Left lung (tissue), 10 donors: Measurements from ENCODE around the gene LTA. TPM values are rescaled to one million over a fixed set of nuclear protein-coding genes. Genes with fewer than 3 reads are reported as not detected.

Experiments
- ATAC-seq: fragments of 200-7000 bp; cut with Tn5 transposase; one replicate; pipeline ENCODE4 v1.9.1; 2020; ENCODE audit warnings: moderate library complexity
- DNase-seq, 4 donors: peaks; one replicate each; pipeline ENCODE4 v3.0.0-alpha.2; 2013 to 2020
- H3K27ac ChIP-seq, 2 donors: fragments of 200-600 bp; sonication (generic) in 1 of 2; one replicate each; pipeline versions ENCODE4 v1.5.0 to v1.8.0; 2020 to 2021
- H3K27me3 ChIP-seq, 2 donors: fragments of 200-600 bp; sonication (generic) in 1 of 2; one replicate each; pipeline versions ENCODE4 v1.5.0 to v1.8.0; 2020 to 2021
- H3K36me3 ChIP-seq, 2 donors: fragments of 200-600 bp; sonication (generic) in 1 of 2; one replicate each; pipeline versions ENCODE4 v1.5.0 to v1.8.0; 2020 to 2021
- H3K4me1 ChIP-seq, 2 donors: fragments of 200-600 bp; one replicate each; pipeline ENCODE4 v1.8.0; 2021
- H3K4me3 ChIP-seq, 2 donors: fragments of 200-600 bp; sonication (generic) in 1 of 2; one replicate each; pipeline versions ENCODE4 v1.5.0 to v1.8.0; 2020 to 2021; ENCODE audit warnings: mild to moderate bottlenecking in 1 of 2
- H3K9me3 ChIP-seq, 2 donors: fragments of 200-600 bp; sonication (generic) in 1 of 2; one replicate each; pipeline versions ENCODE4 v1.5.0 to v1.8.0; 2020 to 2021
- intact Hi-C, 2 donors: fragments of 100-400 bp; cut with DNase I; formaldehyde crosslinking; loops; one replicate each; pipeline versions ENCODE4 v1.11.2 to v1.14.2; 2022
- polyA plus RNA-seq, 6 donors: library from polyadenylated mRNA; unstranded; fragments of 120-200 nt; gene quantifications; one replicate each; pipeline ENCODE4 v1.2.1, GENCODE V29; 2013; ENCODE audit not compliant: insufficient read length in 6 of 6
- total RNA-seq, 2 donors: library from RNA; stranded (reverse); fragmentation: NEBNext Ultra II Directional; extraction: Animal tissue kit (Norgen Biotek cat#: 25700); gene quantifications; one replicate each; pipeline ENCODE4 v1.2.1, GENCODE V29; 2021
- TF ChIP-seq, protein P1 (sequence below), 2 donors: fragments of 200-600 bp; sonication (generic) in 1 of 2; IDR thresholded peaks; one replicate each; pipeline versions ENCODE4 v1.5.0 to v1.8.0; 2021; ENCODE audit warnings: antibody characterized with exemption in 2 of 2
- donor health status: DM: no; HTN: yes; CAD: no.
- donor health status: DM: no; HTN: no; CAD: no.

The LTA gene
- total and polyA plus RNA-seq, 8 donors: 0.17 to 0.65 (median 0.39) TPM

DNA sequence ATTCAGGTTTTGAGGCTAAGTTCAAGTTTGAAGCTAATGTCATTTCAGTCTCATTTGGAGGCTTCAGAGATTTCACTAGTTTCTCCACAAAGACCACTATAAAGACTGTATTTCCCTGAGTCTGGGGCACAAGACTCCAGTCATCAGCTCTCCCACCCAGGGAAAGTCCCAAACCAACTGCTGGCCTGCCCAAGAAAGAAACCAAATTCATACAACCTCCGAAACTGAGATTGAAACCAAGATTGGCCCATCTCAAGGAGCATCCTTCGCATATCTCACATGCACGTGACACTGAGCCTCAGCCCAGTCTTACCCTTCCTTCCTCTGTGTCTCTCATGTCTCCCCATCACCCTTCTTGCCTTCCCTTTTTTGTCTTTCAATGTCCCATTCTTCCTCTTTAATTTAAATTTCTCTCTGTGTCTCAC lies 3.5 kb upstream of the LTA start:
- Histone ChIP-seq H3K4me1 (peaks cover 0 to 24% of the 10 kb centered on the region in 2 donors), H3K36me3 (no peaks in the 10 kb centered on the region), H3K27ac (peak overlapping the region in 1 of 2 donors; percentile 70), H3K9me3 (no peaks in the 10 kb centered on the region), H3K4me3 (no peak overlapping the region), H3K27me3 (peaks cover 0 to 18% of the 10 kb centered on the region in 2 donors)
- intact Hi-C loops: no loop called here
- ATAC-seq: peak; percentile 70
- DNase-seq: peak in 1 of 4 donors; percentile 56
- TF ChIP-seq, protein P1, sequence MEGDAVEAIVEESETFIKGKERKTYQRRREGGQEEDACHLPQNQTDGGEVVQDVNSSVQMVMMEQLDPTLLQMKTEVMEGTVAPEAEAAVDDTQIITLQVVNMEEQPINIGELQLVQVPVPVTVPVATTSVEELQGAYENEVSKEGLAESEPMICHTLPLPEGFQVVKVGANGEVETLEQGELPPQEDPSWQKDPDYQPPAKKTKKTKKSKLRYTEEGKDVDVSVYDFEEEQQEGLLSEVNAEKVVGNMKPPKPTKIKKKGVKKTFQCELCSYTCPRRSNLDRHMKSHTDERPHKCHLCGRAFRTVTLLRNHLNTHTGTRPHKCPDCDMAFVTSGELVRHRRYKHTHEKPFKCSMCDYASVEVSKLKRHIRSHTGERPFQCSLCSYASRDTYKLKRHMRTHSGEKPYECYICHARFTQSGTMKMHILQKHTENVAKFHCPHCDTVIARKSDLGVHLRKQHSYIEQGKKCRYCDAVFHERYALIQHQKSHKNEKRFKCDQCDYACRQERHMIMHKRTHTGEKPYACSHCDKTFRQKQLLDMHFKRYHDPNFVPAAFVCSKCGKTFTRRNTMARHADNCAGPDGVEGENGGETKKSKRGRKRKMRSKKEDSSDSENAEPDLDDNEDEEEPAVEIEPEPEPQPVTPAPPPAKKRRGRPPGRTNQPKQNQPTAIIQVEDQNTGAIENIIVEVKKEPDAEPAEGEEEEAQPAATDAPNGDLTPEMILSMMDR (IDR thresholded peaks at IDR 0.05): no peak

DNA sequence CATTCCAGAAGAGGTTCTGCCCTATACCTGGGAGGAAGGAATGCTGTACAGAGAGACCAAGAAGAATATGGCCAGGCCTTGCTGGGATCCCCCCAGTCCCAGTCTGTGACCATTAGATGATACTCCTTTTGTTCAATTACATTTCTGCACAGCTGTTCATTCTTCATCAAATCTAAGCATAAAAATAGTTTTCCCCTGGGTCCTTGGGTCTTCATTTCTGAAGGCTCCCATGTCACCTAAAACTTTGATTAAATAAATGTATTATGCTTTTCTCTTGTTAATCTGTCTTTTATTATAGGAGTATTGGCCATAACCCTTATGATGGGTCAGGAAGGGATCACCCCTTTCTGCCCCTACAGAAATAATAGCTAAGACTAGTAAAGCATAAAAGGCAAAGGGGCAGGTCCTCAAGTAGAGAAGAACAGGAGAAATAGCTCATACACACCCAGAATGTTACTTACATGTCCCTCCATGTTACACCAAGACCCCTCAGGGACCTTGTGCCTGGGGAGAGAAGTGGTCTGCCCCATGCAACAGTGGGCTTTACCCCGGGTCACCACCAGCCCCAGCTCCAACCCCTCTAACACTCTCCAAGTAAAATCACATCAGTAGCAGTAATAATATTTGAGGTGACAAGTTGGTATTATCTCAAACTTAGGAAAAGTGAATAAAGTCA lies 2.1 kb upstream of the LTA start:
- H3K27me3 ChIP-seq: peaks cover 0 to 18% of the 10 kb centered on the region in 2 donors
- H3K27ac ChIP-seq: no peak overlapping the region
- DNase-seq (no peak), ATAC-seq (no peak)
- intact Hi-C loops: no loop called here
- H3K4me1 ChIP-seq: peaks cover 0 to 34% of the 10 kb centered on the region in 2 donors
- no peaks in the 10 kb centered on the region for H3K9me3 ChIP-seq
- TF ChIP-seq, protein P1 (IDR thresholded peaks at IDR 0.05): no peak
- H3K36me3 ChIP-seq: no peaks in the 10 kb centered on the region
- no peak overlapping the region for H3K4me3 ChIP-seq

DNA sequence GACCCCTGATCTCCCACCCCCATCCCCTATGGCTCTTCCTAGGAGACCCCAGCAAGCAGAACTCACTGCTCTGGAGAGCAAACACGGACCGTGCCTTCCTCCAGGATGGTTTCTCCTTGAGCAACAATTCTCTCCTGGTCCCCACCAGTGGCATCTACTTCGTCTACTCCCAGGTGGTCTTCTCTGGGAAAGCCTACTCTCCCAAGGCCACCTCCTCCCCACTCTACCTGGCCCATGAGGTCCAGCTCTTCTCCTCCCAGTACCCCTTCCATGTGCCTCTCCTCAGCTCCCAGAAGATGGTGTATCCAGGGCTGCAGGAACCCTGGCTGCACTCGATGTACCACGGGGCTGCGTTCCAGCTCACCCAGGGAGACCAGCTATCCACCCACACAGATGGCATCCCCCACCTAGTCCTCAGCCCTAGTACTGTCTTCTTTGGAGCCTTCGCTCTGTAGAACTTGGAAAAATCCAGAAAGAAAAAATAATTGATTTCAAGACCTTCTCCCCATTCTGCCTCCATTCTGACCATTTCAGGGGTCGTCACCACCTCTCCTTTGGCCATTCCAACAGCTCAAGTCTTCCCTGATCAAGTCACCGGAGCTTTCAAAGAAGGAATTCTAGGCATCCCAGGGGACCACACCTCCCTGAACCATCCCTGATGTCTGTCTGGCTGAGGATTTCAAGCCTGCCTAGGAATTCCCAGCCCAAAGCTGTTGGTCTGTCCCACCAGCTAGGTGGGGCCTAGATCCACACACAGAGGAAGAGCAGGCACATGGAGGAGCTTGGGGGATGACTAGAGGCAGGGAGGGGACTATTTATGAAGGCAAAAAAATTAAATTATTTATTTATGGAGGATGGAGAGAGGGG lies 1.4 kb downstream of the LTA start:
- DNase-seq (no peak), ATAC-seq (no peak)
- peaks cover 0 to 15% of the 10 kb centered on the region in 2 donors for H3K36me3 ChIP-seq
- no peak overlapping the region for H3K27ac ChIP-seq
- TF ChIP-seq, protein P1 (IDR thresholded peaks at IDR 0.05): no peak
- H3K9me3 ChIP-seq: no peaks in the 10 kb centered on the region
- peaks cover 0 to 50% of the 10 kb centered on the region in 2 donors for H3K4me1 ChIP-seq
- H3K4me3 ChIP-seq: no peak overlapping the region
- peaks cover 0 to 4% of the 10 kb centered on the region in 2 donors for H3K27me3 ChIP-seq
- intact Hi-C loops: no loop called here

DNA sequence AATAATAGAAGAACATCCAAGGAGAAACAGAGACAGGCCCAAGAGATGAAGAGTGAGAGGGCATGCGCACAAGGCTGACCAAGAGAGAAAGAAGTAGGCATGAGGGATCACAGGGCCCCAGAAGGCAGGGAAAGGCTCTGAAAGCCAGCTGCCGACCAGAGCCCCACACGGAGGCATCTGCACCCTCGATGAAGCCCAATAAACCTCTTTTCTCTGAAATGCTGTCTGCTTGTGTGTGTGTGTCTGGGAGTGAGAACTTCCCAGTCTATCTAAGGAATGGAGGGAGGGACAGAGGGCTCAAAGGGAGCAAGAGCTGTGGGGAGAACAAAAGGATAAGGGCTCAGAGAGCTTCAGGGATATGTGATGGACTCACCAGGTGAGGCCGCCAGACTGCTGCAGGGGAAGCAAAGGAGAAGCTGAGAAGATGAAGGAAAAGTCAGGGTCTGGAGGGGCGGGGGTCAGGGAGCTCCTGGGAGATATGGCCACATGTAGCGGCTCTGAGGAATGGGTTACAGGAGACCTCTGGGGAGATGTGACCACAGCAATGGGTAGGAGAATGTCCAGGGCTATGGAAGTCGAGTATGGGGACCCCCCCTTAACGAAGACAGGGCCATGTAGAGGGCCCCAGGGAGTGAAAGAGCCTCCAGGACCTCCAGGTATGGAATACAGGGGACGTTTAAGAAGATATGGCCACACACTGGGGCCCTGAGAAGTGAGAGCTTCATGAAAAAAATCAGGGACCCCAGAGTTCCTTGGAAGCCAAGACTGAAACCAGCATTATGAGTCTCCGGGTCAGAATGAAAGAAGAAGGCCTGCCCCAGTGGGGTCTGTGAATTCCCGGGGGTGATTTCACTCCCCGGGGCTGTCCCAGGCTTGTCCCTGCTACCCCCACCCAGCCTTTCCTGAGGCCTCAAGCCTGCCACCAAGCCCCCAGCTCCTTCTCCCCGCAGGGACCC lies 2.3 kb downstream of the LTA start:
- Histone ChIP-seq H3K4me1 (peaks cover 0 to 50% of the 10 kb centered on the region in 2 donors), H3K27ac (peak overlapping the region in 1 of 2 donors; percentile 71)

More for the DNA sequence above, 2.3 kb downstream of the LTA start:
- TF ChIP-seq, protein P1 (IDR thresholded peaks at IDR 0.05): no peak
- DNase-seq: no peak
- peaks cover 0 to 4% of the 10 kb centered on the region in 2 donors for H3K27me3 ChIP-seq
- no peaks in the 10 kb centered on the region for H3K9me3 ChIP-seq
- H3K36me3 ChIP-seq: peaks cover 0 to 17% of the 10 kb centered on the region in 2 donors
- ATAC-seq: no peak
- peak overlapping the region in 1 of 2 donors; percentile 56 for H3K4me3 ChIP-seq
- intact Hi-C loops: no loop called here
